Left hindlimb (tissue), 1 donor: ENCODE results near the gene IGFBP4.

Experiments used
- DNase-seq: peaks from one replicate; pipeline ENCODE4 v3.0.0-alpha.2; 2018

IGFBP4 gene

DNA sequence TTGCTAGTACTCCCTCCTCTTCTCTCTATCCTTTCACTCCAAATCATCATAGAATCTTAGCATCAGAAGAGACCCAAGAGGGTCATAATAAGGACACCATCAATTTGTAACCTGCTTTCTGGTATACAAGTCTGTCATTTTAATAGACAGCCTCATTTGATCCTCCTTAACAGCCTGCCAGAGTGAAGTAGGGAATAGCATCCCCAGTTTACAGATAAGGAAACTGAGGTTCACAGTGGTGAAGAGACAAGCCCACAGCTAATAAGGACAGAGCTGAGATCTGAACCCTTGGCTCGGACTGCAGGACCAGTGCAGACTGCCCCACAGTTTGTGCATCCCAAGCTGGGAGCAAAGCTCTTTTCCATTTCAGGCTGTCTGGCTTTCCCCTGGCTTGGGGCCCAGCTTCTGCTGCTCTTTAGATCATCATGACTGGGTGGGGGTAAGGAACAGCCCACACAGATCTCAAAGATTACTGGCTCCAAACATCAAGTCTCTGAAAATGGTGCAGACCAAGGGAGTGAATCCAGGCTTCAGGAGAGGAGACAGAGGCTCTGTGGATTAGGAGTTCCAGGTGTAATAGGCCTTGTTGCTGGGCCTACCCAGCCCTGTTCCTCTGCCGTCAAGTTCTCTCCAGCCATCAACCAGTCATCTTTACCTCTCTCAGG lies 10.3 kb upstream of the IGFBP4 start:
- peak; percentile 72 for DNase-seq

DNA sequence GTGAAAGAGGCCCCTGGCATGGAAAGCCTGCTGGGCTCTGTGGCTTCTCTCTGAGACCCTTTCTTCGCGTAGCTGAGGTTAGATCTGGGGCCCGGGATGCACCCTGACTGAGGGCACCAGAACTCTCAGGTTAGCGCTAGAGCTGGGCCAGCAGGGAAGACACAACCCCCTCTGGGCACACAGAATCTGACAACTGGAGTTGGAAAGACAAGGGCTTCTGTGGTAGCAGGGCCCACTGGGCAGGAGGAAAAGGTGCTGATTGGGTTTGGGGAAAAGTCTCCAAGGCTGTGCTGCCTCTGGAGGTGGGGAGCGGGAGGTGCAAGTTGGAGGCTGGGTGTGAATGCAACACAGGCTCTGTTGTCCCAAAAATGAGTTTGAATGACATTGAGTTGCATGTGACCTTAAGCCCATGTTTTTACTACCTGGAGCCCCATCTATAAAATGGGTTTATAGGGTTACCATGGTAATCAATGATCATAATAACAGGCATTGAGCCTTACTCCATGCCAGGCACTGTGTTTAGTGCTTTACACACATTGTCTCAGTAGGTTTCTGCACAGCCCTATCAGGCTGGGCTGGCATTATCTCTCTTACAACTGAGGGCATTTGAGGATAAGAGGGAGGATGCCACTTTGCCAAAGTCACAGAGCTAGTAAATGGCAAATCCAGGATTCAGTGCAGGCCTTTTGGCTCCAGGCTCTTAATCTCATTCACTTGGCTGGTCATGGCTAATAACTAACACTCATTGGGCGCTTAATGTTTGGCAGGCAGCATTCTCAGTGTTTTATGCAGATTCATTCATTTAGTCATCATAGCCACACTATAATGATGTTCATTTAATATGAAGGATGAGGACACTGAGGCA lies 9.5 kb upstream of the IGFBP4 start:
- no peak for DNase-seq

DNA sequence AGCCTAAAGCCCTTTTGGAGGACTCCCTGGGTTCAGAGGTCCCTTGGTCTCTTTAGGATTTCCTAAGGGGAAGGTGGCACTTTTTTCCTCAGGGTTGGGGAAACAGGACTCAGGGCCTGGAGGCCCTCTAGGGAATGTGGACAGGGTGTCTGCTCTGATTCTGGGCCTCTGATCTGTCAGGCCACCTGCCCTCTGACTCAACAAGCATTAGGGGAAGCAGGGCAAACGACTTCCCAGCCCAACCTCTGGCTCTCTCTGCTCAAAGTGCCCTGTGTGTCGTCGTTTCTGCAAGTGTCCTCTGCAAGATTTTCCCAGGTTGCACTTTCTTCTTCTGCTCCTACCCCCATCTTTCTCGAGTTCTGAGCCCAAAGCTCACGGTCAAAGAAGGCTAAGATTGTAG lies 6.6 kb upstream of the IGFBP4 start:
- DNase-seq: no peak

DNA sequence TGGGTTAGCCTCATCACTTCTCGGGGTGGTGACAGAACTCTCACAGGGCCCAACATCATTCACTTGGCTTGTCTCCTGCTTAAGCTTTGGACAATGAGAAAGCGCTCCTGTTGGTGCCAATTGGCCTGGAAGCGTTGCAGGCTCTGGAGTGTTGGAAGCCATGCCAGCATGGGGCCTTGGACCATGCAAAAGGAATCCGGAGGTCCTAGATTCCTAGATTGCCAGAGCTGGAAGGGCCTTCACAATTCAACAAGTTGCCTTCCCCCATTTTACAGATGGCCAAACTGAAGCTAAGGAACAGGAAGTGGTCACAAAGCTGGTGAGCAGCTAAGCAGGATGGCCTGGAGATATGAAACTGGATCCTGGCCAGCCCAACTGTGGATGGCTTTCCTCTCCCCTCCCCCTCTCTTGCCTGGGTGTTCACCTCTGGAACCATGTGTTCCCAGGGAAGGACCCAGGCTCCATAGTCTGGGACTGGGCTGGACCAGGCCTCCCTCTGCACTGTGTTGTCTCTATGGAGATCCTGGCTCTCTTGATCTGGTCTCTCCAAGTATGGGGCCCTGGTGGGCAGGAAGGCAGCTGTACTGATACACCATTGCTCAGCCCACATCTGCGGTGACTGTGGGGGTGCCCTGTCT lies 6.0 kb upstream of the IGFBP4 start:
- peak; percentile 21 for DNase-seq

DNA sequence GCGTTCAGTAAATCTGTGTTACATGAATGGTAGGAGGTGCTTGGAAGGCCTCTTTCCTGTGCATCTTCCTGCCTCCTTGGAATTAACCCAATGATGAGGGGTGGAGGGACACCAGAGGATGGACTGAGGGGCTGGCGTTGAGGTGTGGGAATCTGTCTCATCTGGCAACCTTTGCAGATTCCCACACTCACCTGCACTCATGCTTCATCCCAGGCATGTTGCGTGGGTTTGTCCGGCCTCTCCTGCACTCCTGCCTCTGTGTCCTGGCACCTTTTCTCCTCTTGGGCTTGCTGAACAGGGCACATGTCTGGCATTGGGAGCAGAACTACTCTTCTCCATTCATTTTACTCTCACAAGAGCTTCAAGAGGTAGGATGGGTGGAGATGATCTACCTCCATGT lies 3.1 kb upstream of the IGFBP4 start:
- DNase-seq: peak; percentile 15

DNA sequence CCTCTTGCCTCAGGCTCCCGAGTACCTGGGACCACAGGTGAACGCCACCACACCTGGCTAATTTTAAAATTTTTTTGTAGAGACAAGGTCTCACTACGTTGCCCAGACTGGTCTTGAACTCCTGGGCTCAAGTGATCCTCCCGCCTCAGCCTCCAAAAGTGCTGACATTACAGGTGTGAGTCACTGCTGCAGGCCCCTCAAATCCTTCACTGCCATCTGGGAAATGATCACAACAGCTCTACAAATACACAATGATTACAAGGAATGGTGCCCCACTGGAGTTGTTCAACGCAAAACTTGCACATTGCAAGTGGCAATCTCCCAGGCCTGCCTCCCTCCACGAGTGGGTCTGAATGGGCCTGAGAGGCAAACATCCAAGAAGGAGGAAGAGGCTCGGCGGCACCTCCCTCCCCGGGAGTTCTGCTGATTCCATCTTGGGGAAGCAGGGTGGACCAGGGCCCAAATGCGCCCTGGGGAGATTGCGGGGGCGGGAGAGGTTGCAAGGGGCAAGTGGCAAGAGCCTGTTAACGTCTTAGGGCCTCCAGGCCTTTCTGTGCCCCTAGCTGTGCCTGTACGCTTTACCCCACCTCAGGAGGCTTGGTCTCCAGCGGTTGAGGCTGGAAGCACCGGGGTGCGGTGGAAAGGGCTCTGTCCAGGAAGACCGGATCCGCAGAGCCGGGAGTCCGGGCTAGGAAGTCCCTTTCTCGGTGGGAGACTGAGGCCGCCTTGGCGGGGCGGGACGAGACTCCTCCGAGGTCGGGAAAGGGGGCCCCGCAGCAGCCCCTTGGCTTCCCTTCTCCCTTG lies 656 bp upstream of the IGFBP4 start:
- DNase-seq: peak; percentile 42

DNA sequence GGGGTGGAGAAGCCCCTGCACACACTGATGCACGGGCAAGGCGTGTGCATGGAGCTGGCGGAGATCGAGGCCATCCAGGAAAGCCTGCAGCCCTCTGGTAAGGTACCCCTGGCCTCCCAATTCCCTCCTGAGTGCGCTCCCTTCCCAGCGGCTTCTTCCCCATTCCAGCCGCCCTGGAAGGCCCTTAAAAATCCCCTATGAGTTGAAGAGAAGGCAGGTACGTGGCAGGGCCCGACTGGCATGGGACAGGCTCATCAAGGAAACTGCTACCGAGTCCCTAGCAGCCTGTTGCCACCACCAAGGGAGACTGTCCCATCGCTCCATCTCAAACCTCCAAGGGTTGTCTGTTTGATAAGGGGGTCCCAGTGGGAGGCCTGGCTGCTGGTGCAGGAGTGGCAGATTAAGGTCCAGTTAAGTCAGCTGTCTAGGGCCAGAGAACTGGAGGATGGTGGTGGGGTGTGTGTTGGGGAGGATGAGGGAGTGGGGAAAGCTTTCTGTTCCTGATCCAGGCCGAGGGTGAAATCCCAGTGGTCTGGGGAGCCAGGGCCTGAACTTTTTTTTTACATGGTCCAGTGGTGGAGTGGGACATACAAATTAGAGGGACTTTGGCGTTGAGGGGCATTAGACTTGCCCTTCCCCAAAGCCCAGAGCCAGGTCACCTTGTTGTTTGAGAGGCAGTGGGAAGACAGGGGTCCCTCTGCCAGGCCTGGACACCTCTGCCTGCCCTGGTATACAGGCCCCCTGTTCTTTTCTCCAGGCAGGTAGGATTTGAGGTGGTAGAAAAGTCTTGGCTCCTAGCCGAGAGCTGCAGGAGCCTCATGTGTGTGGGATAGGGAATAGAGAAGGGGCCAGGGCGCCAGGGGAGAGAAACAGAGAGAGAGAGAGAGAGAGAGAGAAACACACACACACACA lies 994 bp downstream of the IGFBP4 start:
- peak; percentile 39 for DNase-seq

DNA sequence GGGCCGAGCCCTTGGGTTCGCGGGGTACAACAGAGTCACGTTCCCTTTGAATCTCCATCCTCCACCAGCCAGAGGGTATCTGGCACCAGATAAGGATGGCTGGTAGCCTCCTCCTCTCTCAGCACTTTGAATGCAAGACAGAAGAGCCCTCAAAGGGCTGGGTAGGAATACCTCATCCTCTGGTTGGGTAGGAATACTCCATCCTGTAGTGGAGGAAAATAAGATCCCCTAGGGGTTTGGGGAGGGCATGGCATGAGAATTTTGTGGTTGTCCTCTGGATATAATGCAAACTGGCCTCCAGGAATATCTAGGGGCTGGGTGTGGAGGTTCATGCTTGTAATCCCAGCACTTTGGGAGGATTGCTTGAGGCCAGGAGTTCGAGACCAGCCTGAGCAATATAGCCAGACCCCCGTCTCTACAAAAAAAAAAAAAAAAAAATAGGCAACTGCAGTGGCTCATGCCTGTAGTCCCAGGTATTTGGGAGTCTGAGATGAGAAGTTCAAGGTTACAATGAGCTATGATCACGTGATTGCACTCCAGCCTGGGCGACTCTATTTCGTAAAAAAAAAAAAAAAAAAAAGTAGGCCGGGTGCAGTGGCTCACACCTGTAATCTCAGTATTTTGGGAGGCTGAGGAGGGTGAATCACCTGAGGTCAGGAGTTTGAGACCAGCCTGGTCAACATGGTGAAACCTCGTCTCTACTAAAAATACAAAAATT lies 2.7 kb downstream of the IGFBP4 start:
- peak; percentile 18 for DNase-seq

DNA sequence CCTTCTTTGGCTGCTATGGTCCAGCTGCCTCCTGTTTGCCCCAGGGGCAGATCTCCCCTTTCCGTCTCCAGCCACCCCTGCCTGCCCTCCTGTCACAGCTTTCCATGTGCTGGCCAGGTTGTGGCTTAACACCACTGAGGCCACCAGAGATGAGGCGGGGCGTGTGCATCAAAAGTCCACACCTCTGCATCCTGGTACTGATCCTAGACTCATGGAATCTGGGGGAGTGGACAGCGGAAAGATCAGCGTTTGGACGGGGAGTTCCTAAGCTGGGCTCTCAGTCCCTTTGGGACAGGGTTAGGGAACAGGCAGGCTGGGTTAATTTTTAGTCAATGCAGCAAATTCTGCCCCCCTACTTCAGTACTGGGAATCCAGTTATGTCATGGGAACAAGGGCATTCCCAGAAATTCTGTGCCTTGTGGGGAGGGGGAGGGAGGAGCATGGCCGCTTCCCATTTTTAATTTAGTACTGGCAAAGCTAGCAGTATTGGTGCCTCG lies 3.9 kb downstream of the IGFBP4 start:
- DNase-seq: peak; percentile 58

DNA sequence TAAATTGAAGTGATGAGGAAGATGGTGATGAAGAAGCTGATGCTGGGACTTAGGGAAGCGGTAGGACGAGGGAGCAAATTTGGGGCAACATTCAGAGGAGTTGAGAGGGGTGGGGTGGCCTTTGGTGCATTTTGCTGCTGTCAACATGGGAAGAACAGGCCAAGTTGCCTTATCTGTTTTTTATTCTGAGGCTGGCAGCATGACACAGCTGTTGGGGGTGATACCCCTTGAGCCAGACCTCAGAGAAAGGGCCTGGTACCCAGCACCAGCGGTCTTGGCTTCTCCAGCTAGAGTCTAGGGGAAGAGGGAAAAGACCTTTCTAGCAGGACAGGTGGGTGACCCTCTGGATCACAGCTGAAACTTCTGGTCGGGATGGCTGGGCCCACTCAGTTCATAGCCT lies 4.6 kb downstream of the IGFBP4 start:
- DNase-seq: no peak

DNA sequence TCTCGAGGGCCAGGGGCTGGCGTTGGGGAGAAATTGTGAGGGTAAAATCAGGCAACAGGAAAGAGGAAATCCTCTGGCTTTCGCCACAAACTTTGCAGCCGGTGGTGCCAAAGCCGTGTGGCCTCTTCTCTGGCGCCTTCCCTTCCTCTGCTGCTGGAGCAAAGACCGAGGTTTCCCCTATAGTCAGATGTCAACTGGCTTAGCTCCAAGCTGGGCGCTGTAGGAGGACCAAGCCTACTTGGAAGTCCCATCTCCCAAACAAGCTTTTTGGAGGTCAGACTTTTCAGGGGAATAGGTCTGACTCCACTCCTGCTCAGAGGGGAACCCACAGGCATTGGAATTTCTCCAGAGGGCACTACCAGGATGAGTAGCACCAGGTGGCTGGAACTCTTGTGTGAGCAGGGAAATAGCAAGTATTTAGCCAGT lies 5.0 kb downstream of the IGFBP4 start:
- peak; percentile 20 for DNase-seq

DNA sequence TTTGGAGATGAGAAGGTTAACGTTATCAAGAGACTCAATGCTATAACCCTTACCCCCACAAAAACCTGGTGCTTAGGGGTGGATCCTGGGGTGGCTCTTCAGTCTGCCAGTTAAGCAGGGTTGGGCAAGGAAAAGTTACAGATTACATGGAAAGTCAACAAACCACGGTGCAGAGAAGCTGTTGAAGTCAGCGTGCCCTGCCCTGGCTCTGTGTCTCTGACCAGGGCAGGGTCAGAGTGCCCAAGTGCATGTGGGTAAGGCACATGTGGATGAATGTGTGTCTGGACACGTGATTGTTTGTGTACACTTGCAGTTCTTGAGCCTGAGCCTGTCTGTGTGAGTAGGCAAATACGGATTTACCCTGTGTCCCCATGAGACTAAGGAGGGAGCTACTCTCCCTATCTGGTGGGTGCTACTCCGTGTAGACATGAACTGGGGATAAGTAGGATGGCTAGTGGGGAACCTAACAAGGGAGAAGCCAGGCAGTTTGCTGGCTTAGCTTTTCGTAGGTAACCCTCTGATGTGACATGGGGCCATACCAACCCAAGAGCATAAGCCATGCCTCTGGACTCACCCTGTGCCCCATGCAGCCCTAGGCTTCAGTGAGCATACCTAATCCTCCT lies 5.5 kb downstream of the IGFBP4 start:
- DNase-seq: no peak

DNA sequence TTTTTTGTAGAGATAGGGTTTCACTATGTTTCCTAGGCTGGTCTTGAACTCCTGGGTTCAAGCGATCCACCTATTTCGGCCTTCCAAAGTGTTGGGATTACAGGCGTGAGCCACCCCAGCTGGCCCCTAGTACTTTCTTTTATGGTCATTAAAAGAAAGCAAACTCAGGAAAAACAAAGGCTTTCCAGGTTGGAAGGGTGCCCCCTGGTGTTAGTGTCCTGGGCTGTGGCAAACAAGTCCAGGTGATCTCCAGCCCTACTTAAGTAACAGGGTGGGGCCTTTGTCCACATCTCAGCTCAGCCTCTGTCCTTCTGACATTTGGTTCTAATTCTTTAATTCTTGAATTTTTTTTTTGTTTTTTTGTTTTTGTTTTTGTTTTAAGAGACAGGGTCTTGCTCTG lies 6.9 kb downstream of the IGFBP4 start:
- no peak for DNase-seq

DNA sequence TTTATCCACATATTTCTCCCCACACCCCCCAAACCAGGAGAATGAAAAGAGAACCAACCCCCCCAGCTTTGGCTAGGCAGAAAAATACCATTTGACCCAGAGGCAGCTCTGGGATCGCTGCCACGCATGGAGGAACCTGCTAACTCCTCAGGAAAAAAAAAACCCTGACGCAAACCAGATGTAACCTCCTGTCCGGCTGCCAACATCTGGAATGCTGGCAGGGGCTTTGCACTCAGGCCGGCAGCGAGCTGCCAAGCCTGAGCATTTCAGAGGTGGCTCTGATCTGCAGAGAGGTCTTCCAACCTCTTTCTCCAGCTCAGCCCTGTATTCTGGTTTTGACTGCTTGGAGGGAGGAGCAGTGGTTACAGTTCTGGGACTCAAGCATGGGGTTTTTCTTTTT lies 8.2 kb downstream of the IGFBP4 start:
- DNase-seq: peak; percentile 90

DNA sequence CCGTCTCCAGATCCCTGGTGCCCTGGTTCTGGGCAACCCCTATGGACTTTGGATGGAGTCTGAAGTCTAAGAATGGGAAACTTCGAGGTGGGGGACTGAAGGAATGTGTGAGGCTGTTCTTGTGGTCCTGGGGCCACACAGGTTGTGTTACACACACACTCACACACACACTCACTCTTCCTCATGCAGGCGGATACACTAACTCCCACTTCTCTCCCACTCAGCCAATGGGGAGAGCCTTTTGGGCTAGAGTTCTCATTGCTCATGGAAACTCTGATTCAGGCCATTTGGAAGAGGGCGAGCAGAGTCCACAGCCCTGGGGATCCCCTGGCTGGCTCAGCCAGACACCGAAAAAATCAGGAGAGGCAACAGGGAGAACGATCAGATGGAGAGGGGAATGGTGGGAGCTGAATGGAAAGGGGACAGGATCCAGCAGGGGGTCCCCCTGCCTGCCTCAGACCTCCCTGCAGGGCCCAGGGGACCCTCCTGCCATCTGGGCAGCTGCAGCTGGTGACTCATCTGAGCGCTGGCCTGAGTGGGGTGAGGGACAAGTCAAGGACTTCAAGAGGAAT lies 9.1 kb downstream of the IGFBP4 start:
- peak; percentile 77 for DNase-seq

DNA sequence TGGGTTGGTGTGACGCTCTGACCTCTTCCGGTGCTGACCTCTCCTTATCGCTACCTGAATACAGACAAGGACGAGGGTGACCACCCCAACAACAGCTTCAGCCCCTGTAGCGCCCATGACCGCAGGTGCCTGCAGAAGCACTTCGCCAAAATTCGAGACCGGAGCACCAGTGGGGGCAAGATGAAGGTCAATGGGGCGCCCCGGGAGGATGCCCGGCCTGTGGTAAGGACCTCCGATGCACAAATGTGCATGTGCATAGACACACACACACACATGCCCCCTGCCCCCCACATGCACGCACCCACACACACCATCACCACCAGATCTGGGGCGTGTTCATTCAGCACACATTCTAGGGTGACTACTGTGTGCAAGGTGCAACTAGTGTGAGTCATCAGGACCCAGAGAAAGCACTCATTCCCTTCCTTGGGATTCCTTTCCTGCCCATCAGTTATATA lies 9.7 kb downstream of the IGFBP4 start:
- peak; percentile 31 for DNase-seq

DNA sequence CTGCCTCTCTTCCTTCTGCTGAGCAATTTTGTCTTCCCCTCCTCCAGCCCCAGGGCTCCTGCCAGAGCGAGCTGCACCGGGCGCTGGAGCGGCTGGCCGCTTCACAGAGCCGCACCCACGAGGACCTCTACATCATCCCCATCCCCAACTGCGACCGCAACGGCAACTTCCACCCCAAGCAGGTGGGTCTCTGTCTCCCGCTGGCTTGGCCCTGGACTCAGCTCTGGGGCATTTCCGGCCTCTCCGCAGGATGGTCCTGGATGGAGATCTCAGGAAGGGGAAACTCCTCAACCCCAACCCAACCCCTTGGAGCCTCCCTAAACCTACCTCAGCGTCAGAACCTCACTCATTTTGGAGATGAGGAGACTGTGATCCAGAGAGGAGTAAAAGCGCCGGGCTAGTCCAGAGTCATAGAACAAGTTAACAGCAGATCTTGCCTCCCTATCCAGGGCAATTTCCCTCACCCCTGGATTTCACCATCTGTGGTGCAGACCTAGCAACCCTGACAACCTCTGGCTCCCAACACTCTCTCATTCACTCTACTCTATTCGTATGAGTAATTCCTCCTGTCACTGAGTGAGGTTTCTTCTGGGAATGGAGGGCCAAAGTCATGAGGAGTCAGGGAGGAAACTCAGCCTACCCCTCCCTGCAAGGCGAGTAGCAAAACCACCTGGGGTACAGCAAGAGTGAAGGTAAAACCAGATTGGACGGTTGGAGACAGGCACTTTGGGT lies 10.8 kb downstream of the IGFBP4 start:
- peak; percentile 22 for DNase-seq

DNA sequence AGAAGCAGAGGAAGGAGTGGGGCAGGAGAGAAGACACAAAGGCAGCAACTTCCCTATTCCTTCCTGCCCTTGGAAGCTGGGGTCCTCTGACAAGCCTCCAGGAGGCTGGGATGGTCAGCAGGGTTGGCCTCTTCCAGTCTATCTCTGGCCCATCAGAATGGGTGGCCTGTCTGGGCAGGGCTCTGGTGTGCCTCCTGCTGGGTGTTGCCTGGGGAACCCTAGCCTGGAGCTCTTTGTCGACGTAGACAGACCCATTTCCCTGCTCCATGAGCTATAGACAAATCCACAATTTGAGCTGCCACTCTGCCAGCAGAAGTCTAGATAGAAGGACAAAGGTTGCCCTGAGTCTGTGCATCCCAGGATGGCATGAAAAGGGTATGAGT lies 11.4 kb downstream of the IGFBP4 start:
- DNase-seq: peak; percentile 8

DNA sequence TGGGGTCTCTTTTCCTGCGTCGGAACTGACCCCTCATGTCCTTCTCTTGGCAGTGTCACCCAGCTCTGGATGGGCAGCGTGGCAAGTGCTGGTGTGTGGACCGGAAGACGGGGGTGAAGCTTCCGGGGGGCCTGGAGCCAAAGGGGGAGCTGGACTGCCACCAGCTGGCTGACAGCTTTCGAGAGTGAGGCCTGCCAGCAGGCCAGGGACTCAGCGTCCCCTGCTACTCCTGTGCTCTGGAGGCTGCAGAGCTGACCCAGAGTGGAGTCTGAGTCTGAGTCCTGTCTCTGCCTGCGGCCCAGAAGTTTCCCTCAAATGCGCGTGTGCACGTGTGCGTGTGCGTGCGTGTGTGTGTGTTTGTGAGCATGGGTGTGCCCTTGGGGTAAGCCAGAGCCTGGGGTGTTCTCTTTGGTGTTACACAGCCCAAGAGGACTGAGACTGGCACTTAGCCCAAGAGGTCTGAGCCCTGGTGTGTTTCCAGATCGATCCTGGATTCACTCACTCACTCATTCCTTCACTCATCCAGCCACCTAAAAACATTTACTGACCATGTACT lies 13.2 kb downstream of the IGFBP4 start:
- DNase-seq: peak; percentile 20
